Fibroblast of pulmonary artery (primary cell): ENCODE data around the gene USP7.
"Not testable (repeated sequence)": the region's sequence is repeated elsewhere in the genome, so short reads cannot be mapped to it uniquely, and the experiment has no call there.

Experiments used
- DNase-seq: peaks from one replicate; pipeline ENCODE4 v3.0.0-alpha.2; 2010; ENCODE audit warnings: low read depth
- H3K4me3 ChIP-seq: replicated peaks from 2 replicates; pipeline ENCODE4 v1.5.1; 2011; ENCODE audit warnings: low read depth, mild to moderate bottlenecking, control low read depth, low read length, moderate library complexity
- CTCF ChIP-seq: IDR thresholded peaks from 2 replicates; pipeline ENCODE4 v1.5.1; 2011; ENCODE audit warnings: mild to moderate bottlenecking, control low read depth, low read length, inconsistent platforms; ENCODE audit errors: missing control alignments

Gene USP7

DNA sequence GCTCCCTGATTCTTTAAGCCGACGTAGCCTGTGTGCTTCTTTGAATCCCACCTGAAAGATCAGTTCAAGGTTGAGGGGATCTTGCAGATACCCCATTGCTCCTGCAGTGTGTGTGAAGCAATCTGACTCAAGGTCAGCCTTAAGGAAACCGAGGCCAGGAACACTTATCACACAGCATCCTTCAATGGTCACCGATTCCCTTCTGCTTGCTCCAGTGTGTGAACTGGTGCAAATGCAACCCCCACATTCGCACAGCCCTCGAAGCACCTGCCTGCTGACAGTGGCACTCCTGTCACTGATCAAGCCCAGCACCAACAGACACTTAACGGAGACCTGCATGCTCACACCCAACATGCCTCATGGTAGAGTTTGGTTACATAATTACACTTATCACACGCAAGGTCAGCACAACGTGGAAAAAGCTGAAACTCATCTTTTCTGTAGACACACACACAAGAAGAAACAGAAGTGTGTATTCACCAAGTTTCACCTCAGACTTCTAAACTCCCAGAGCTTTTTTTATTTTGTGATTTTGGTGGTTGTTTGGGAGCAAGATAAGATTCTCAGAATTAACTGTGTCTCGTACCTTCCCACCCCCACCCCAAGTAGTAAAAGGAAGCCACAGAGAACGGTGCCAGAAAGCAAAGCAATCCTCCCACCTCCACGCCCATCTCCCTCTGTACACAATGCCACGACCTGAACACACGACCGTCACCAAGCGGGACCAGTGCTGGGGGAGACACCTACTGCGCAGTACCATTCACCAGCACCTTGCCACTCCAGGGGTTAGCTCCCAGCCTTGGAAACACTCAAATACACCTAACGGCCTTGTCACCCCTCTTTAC lies 44.4 kb downstream of the USP7 start:
- TF ChIP-seq CTCF = no peak
- DNase-seq = no peak
- no peak overlapping the region for H3K4me3 ChIP-seq

GRCh38 chr16:8917336-8917735 lies 46.4 kb downstream of the USP7 start:
- not testable (repeated sequence) for DNase-seq, H3K4me3 ChIP-seq

DNA sequence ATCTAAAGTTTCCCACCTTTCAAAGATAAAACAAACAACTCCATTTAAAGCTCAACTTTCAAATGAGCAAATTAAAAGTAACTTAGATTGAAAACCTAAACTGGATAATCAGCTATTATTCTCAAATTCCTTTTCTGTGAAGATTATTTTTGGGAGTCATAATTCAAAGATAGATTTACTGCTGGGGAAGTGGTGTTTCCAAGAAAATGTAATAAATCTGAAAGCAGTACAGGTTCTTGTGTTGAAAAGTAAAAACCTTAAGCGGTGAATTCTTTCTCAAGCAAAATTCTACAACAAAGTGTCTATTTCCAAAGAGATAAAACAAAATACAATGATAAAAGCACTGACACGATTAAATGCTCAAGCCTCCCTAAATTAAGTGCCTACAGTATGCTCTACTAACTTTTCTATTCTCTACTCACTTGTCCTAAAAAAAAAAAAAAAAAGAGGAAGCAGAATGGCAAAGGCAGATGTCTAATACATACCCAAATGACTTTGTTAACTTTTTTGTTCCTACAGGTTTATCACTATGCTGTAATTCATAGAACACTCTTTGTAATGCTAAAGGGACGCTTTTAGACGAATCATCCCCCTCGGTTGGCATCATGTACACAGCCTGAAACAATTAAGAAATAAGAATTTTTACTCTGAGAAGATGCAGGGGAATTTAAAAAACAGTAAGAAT lies 47.0 kb downstream of the USP7 start:
- no peak overlapping the region for H3K4me3 ChIP-seq
- DNase-seq = no peak
- no peak for TF ChIP-seq CTCF

DNA sequence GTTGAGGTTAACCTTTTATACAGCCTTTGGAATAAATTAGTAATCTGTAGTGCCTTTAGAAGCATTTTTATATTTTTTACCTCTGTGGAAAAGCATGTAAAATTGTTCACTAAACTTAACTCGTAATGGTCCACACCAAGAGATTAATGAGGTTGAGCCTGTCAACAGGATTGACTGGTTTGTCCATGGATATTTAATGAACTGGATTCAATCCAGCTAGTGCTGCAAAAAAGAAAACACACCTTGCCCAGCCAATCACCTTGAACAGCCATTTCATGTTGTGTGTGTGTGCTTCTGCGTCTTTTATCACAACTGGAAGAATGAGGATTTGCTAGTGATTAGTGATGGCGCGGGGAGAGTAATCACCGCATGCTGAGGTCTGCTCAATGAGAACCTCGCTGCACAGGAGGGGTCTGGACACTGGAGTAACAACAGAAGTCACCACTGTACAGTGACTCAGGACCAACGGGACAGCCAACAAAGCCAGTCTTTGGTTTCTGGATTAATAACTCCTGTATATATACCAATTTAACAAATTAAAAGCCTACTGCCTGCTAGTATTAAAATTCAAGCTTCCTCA lies 47.9 kb downstream of the USP7 start:
- no peak for DNase-seq
- no peak for TF ChIP-seq CTCF
- no peak overlapping the region for H3K4me3 ChIP-seq

GRCh38 chr16:8914098-8914497 lies 49.6 kb downstream of the USP7 start:
- H3K4me3 ChIP-seq = no peak overlapping the region
- DNase-seq = no peak
- TF ChIP-seq CTCF = no peak

DNA sequence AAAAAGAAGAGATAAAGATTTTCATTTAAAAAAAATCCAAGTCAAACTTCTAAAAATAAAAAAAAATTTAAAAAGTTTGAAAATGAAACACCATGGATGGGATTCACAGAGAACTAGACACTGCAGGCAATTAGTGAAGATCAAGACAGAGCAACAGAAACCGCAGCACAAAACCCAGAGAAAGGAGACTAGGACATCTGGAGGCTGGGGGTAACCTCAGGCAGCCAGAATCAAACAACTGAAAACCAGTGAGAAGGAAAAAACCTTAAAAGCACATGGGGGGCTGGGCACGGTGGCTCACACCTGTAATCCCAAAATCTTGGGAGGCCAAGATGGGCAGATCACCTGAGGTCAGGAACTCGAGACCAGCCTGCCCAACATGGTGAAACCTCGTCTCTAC lies 50.9 kb downstream of the USP7 start:
- no peak overlapping the region for H3K4me3 ChIP-seq
- TF ChIP-seq CTCF = no peak
- DNase-seq = no peak

DNA sequence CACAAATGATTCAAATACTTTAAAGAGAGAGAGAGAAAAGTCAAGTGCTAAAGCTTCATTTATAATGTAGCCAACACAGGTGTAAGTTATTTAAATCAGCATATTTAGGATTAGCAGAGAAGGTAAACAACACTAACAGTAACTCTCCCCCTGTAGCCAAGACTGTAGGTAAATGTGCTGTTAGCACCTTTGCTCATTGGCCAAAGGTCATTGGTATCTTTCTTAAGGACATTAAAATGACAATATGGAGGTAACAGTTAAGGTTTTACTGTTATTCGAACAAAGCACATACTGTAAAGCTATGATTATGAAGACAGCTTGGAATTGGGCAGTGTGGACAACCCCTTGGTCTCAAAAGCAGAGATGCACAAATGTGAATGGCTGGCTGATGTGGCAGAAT lies 52.9 kb downstream of the USP7 start:
- no peak for TF ChIP-seq CTCF
- DNase-seq = no peak

More for the DNA sequence above, 52.9 kb downstream of the USP7 start:
- H3K4me3 ChIP-seq = no peak overlapping the region
